Transverse colon (tissue), 4 donors: ENCODE data around the gene PHKA2. TPM values are rescaled to one million over a fixed set of nuclear protein-coding genes. Genes with fewer than 3 reads are reported as not detected.

Experiments
- DNase-seq: peaks from one replicate; pipeline ENCODE4 v3.0.0-alpha.2; 2019
- H3K27ac ChIP-seq, 4 donors: fragments of 200-600 bp; sonication (generic); 2 replicates each; pipeline ENCODE4 v1.5.1; 2016 to 2018; ENCODE audit warnings: inconsistent platforms in 4 of 4
- H3K27me3 ChIP-seq: fragments of 200-600 bp; sonication (generic); 2 replicates; pipeline ENCODE4 v1.5.1; 2017; ENCODE audit warnings: inconsistent platforms
- H3K36me3 ChIP-seq, 4 donors: fragments of 200-600 bp; sonication (generic); 2 replicates each; pipeline ENCODE4 v1.5.1; 2017 to 2019; ENCODE audit warnings: inconsistent platforms in 4 of 4
- H3K4me1 ChIP-seq, 4 donors: fragments of 200-600 bp; sonication (generic); 2 replicates each; pipeline ENCODE4 v1.5.1; 2017 to 2020; ENCODE audit warnings: inconsistent platforms in 4 of 4
- H3K4me3 ChIP-seq, 4 donors: fragments of 200-600 bp; sonication (generic); 1 replicate in 1 of 4; 2 replicates in 3 of 4; pipeline versions ENCODE4 v1.5.1 to v1.6.1; 2017 to 2019; ENCODE audit warnings: inconsistent platforms in 4 of 4
- H3K9me3 ChIP-seq, 2 donors: fragments of 200-600 bp; sonication (generic); 2 replicates each; pipeline ENCODE4 v1.5.1; 2017 to 2019; ENCODE audit warnings: inconsistent platforms in 2 of 2
- EP300 ChIP-seq: sonication (generic); formaldehyde crosslinking; IDR thresholded peaks from one replicate; pipeline ENCODE4 v1.6.1; 2017; ENCODE audit warnings: antibody characterized with exemption, low read depth
- POLR2A ChIP-seq: fragments of 450-650 bp; IDR thresholded peaks from one replicate; pipeline ENCODE4 v1.6.1; 2016; ENCODE audit warnings: antibody characterized with exemption, mild to moderate bottlenecking, moderate library complexity
- POLR2AphosphoS5 ChIP-seq, 3 donors: sonication (generic); formaldehyde crosslinking; IDR thresholded peaks; one replicate each; pipeline ENCODE4 v1.6.1; 2016; ENCODE audit warnings: antibody characterized with exemption in 3 of 3
- WGBS, 2 donors: methylation state at CpG; one replicate each; pipeline ENCODE4 v1.1.5; 2018; ENCODE audit warnings: low coverage in 1 of 2; 5-methylcytosine and 5-hydroxymethylcytosine counted together
- in situ Hi-C, 4 donors: fragments of 200-750 bp; cut with MboI; loops; one replicate each; pipeline versions ENCODE4 v1.15.0 to v1.15.1; 2017; ENCODE audit warnings: low sequenced_read_pairs in 3 of 4, low pct_ligation_motif_present in 1 of 4, low pct_unique_long_range_greater_than_20kb in 1 of 4
- intact Hi-C: fragments of 100-400 bp; cut with DNase I; formaldehyde crosslinking; loops from one replicate; pipeline ENCODE4 v1.15.1; 2023; ENCODE audit warnings: low total_unique reads
- total RNA-seq, 4 donors: library from RNA; depleted of rRNA; stranded (reverse); fragments of >200 nt; gene quantifications; one replicate each; pipeline ENCODE4 v1.1.0, GENCODE V29; 2016
- TF ChIP-seq, protein P1 (sequence below), 5 experiments: fragments of 200-600 bp in 3 of 5; fragments of 450-650 bp in 2 of 5; sonication (generic) in 3 of 5; IDR thresholded peaks; 1 replicate in 2 of 5; 2 replicates in 3 of 5; pipeline ENCODE4 v1.5.1; 2016 to 2017; ENCODE audit warnings: antibody characterized with exemption in 5 of 5, inconsistent platforms in 3 of 5, mild to moderate bottlenecking in 2 of 5, moderate library complexity in 1 of 5

The PHKA2 gene
- total RNA-seq, 4 donors from 2014 or later, result 23.8 to 46.4 (median 30.4) TPM

DNA sequence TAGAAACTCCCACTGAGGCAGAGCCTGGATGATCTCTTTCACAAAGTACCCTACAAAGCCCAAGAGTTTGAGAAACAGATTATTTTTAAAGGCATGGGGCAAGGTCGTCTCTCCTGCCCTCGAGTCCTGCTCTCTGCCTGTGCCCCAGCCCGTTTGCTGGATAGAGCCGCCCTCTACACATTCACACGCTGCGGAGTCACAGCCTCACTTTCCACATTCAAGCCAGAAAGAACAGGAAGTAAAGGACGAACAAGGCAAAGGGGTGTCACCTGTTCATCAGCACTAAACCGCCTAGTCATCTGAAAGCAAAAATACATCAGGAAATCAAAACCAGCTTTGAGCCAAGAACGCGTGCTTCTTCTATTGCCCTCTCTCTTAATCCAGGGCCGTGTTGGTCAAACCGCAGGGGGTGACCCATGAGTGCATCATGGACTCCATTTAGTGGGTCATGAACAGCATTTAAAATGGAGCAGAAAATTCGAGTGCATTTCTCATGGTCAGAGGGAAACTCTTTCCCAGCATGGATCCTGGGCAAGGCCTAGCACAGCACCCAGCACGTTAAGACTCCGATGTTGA, 83.4 kb downstream of the PHKA2 start:
- in situ Hi-C loops, result loop anchor here in 2 of 4 donors (25.0 kb wide), 2 partner anchors 437 to 513 kb away; partner anchors contain the start of gene PDHA1 (in 1 of the 2)
- Histone ChIP-seq H3K27me3 (no peaks in the 10 kb centered on the region), H3K36me3 (no peaks in the 10 kb centered on the region), H3K4me1 (no peaks in the 10 kb centered on the region), H3K27ac (no peak overlapping the region), H3K4me3 (no peak overlapping the region), H3K9me3 (no peaks in the 10 kb centered on the region)
- 90% methylated on average over 4 to 15 of the region's 15 CpGs for WGBS, 2 donors
- intact Hi-C loops, result no loop called here
- TF ChIP-seq EP300, result no peak
- TF ChIP-seq, protein P1, sequence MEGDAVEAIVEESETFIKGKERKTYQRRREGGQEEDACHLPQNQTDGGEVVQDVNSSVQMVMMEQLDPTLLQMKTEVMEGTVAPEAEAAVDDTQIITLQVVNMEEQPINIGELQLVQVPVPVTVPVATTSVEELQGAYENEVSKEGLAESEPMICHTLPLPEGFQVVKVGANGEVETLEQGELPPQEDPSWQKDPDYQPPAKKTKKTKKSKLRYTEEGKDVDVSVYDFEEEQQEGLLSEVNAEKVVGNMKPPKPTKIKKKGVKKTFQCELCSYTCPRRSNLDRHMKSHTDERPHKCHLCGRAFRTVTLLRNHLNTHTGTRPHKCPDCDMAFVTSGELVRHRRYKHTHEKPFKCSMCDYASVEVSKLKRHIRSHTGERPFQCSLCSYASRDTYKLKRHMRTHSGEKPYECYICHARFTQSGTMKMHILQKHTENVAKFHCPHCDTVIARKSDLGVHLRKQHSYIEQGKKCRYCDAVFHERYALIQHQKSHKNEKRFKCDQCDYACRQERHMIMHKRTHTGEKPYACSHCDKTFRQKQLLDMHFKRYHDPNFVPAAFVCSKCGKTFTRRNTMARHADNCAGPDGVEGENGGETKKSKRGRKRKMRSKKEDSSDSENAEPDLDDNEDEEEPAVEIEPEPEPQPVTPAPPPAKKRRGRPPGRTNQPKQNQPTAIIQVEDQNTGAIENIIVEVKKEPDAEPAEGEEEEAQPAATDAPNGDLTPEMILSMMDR (IDR thresholded peaks at IDR 0.05), result no peak
- TF ChIP-seq POLR2AphosphoS5 (IDR thresholded peaks at IDR 0.05), result no peak
- no peak for TF ChIP-seq POLR2A
- DNase-seq, result no peak

DNA sequence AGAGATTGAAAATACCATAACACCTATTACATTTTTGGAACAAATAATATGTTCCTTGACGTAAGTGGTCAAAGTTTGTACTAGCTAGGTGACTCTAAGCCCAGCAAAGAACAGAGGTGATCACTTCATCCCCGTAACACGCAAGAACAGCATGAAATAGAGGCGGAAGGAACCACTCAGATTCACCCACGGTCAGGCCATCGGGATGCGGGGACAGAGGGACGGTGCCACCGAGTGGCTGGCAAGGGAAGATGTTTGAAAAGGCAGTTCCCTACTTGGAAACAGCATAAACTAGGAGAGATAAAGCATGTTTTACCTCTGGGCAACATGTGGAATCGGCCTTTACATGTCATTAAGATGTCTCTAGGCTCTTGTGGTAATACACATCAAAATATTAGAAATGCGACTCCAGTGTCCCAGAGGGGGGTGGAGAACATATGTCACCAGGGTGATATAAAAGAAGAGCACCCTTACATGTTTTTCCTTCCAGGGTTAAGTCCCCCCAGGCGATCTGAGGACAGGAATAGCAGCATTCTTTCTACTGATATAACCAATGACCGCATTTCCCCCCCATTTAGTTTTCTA, 84.0 kb downstream of the PHKA2 start:
- in situ Hi-C loops, result loop anchor here (25.0 kb wide), 3 partner anchors 437 to 513 kb away; partner anchors contain the start of gene PDHA1 (in 1 of the 4)
- WGBS, 2 donors, result 73 to 82% methylated on average over 8 to 13 of the region's 13 CpGs
- DNase-seq, result no peak
- H3K36me3 ChIP-seq, result no peaks in the 10 kb centered on the region
- intact Hi-C loops, result loop anchor here (5.0 kb wide), 1 partner anchor 508 kb away; no protein-coding TSS in a partner anchor
- TF ChIP-seq POLR2AphosphoS5 (IDR thresholded peaks at IDR 0.05), result no peak
- TF ChIP-seq, protein P1 (IDR thresholded peaks at IDR 0.05), result peak in 1 of 5 experiments; percentile 14
- no peak overlapping the region for H3K4me3 ChIP-seq
- H3K9me3 ChIP-seq, result no peaks in the 10 kb centered on the region
- H3K4me1 ChIP-seq, result no peaks in the 10 kb centered on the region
- no peaks in the 10 kb centered on the region for H3K27me3 ChIP-seq
- H3K27ac ChIP-seq, result no peak overlapping the region

DNA sequence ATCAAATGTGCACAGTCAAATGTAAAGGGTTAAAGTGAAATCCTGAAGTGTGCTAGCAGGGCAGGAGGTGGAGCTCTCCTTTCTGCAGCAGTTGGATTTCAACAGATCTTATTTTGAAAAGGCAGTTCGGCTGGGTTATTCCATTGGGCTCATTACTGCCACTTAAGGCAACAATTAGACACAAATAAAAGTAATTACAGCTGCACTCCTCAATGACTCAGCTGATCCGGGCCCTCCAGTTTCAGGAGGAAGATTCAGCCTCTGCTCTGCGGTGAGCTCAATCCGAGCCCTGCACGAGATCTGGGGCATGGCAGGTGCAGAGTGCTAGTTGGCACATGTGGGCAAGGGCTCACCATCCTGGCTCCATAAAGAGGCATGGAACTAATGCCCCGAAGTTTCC, 85.4 kb downstream of the PHKA2 start:
- no peak for DNase-seq
- intact Hi-C loops, result loop anchor here (5.0 kb wide), 1 partner anchor 506 kb away; no protein-coding TSS in a partner anchor
- in situ Hi-C loops, result loop anchor here in 3 of 4 donors (25.0 kb wide), 1 partner anchor 486 kb away; no protein-coding TSS in a partner anchor
- WGBS, 2 donors, result 74% methylated on average over 6 of the region's 6 CpGs; no CpG with 5 or more reads in 1 of the 2 donors
- Histone ChIP-seq H3K27me3 (no peaks in the 10 kb centered on the region), H3K4me1 (no peaks in the 10 kb centered on the region), H3K27ac (no peak overlapping the region), H3K9me3 (no peaks in the 10 kb centered on the region), H3K36me3 (no peaks in the 10 kb centered on the region), H3K4me3 (no peak overlapping the region)
- TF ChIP-seq POLR2AphosphoS5 (IDR thresholded peaks at IDR 0.05) (no peak), POLR2A (no peak), EP300 (no peak)
- TF ChIP-seq, protein P1 (IDR thresholded peaks at IDR 0.05), result no peak

DNA sequence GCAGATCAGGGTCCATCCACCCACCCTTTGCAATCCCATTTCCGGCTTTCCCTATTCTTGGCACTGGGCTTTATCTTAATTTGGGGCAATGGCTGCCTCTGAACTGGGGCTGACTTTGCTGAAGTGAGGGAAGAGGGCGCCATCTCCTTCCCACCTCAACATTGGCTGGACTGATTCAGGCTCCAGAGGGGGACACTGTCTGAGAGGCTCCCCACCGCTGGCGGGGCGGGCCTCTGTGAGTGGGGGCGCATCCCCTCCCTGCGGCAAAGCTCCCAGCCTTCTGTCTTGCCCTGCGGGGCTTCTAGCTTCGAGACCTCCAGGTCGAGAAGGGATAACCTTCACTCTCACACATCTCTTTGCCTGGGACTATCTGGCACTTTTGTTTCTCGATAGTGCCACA, 85.8 kb downstream of the PHKA2 start:
- Histone ChIP-seq H3K27me3 (no peaks in the 10 kb centered on the region), H3K4me3 (no peak overlapping the region), H3K9me3 (no peaks in the 10 kb centered on the region), H3K27ac (no peak overlapping the region), H3K36me3 (no peaks in the 10 kb centered on the region), H3K4me1 (no peaks in the 10 kb centered on the region)
- in situ Hi-C loops, result loop anchor here in 3 of 4 donors (25.0 kb wide), 1 partner anchor 486 kb away; no protein-coding TSS in a partner anchor
- DNase-seq, result no peak
- TF ChIP-seq POLR2AphosphoS5 (IDR thresholded peaks at IDR 0.05) (no peak), POLR2A (no peak), EP300 (no peak)
- TF ChIP-seq, protein P1 (IDR thresholded peaks at IDR 0.05), result no peak
- intact Hi-C loops, result loop anchor here (5.0 kb wide), 1 partner anchor 506 kb away; no protein-coding TSS in a partner anchor
- 88% methylated on average over 11 of the region's 11 CpGs; no CpG with 5 or more reads in 1 of the 2 donors for WGBS, 2 donors
